Omental fat pad (tissue), 4 donors: ENCODE results near the gene SAT1. TPM values are rescaled to one million over a fixed set of nuclear protein-coding genes. Genes with fewer than 3 reads are reported as not detected.

Source experiments
- ATAC-seq: fragments of 150-250 bp; one replicate; pipeline ENCODE4 v1.9.1; 2016; ENCODE audit warnings: mild to moderate bottlenecking, moderate library complexity; ENCODE audit not compliant: low FRiP score
- DNase-seq: peaks from one replicate; pipeline ENCODE4 v3.0.0-alpha.2; 2019; ENCODE audit warnings: low spot score
- CTCF ChIP-seq, 3 donors: fragments of 450-650 bp; IDR thresholded peaks; one replicate each; pipeline ENCODE4 v1.5.1; 2016 to 2017; ENCODE audit warnings: antibody characterized with exemption in 3 of 3, mild to moderate bottlenecking in 3 of 3, moderate library complexity in 2 of 3
- total RNA-seq, 4 donors: library from RNA; depleted of rRNA; stranded (reverse); fragments of >200 nt; gene quantifications; one replicate each; pipeline ENCODE4 v1.1.0, GENCODE V29; 2016

Gene SAT1
- total RNA-seq, 4 donors from 2014 or later = 1,071 to 2,815 (median 2,155) TPM

DNA sequence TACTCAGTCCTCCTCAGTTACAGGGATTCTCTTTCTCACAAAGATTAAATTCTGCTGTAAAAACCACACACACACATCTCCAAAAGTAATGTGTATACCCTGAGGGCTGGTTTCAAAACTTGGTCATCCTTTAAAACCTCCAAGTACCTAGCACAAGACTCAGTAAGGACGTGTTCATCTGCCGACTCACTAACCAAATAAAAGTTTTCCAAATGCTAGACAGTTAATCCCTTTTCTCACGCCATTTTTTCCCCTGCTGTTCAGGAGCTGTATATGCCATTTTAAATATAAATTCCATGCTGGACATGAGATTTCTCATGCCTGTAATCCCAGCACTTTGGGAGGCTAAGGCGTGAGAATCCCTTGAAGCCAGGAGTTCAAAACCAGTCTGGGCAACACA is 3.9 kb upstream of the SAT1 start:
- DNase-seq (no peak), ATAC-seq (no peak)
- no peak for TF ChIP-seq CTCF (IDR thresholded peaks at IDR 0.05)

DNA sequence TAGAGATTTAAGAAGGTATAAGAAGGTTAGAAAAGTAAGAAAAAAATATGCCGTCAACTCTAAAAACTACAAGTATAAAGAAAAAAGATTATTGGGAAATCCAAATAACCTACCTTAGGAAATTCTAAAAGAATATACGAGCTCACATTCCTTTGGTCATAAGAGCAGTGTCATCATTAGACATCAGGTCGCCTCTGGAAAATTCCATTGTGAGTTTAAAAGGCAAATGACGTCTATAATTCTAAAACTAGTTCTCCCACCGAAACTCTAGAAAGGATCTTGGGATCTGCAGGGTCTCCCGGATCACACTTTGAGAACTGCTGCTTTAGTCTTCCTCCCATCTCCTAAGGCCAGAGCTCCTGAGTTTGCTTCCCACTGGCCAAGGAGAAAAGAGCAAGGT is 518 bp upstream of the SAT1 start:
- TF ChIP-seq CTCF (IDR thresholded peaks at IDR 0.05) = no peak
- no peak for DNase-seq
- no peak for ATAC-seq

DNA sequence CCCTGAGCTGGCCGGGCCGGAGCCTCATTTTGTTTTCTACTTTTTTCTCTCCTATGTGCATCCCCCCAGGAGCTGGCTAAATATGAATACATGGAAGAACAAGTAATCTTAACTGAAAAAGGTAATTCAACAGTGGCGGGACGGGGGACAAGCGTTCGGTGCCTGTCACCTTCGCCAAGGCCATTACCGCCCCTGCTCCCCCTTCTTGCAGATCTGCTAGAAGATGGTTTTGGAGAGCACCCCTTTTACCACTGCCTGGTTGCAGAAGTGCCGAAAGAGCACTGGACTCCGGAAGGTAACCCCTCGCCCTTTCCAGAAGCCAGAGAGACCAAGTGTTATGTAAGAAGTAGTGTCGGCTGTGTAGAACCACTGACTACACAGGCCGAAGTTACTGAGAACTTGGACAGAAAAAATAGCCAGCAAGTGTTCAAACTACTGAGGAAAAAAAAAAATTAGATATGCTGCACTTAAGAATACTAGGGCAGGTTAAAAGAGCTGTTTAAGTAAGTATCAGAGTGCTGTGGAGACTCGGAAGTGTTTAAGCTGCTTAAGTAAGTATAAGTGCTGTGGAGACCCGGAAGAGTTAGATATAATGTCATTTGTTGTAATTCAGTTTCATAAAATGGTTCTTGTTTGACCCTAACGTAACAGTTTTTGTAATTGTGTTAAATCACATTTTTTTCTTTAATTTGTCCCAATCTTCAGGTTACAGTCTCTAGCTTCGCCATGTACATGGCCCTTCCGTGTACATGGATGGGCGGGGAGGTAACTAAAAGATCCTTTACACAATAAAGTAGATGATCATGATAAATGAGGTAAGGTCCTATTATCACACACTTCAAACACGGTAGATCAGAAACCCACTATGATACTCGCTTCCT is 856 bp downstream of the SAT1 start:
- TF ChIP-seq CTCF (IDR thresholded peaks at IDR 0.05) = no peak
- DNase-seq = no peak
- ATAC-seq = no peak

DNA sequence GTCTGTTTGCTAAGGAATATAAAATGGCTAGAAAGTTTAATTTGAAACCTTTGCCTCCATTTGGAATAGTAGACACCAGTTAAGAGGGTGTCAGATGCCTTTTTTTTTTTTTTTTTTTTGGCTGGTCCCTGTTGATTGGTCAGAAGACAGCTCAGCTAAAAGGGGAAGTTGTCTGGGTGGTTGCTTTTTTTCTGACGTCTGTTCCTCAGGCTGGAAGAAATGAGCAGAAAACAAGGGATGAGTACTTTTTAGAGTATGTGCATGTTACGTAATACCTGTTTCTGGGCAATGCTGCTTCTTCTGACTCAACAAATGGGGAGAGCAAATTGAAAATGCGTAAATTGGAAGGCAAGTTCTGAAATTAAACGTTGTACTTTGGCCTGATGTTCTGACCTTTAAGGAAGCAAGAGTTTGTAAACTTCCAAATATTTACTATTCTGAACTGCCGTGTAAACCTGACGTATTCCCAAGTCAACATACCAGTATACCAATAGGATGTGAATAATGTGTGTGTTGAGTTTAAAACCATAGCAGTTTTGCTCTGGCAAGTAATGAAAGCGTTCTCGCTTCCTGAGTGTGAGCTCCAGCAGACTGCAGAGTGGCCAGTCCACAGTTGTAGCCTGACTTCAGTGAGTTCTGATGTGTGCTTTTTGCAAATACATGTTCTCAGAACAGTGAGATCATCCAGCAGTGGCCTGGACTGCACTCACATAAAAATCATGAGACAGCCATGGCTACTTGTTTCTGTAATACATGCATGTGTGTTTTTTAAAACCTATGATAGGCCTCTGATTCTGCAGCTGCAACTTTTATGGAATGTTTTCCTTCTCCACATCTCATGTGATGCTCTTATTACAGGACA is 1.7 kb downstream of the SAT1 start:
- ATAC-seq = no peak
- DNase-seq = no peak
- TF ChIP-seq CTCF (IDR thresholded peaks at IDR 0.05) = no peak

- no peak for DNase-seq
- ATAC-seq = no peak
- no peak for TF ChIP-seq CTCF (IDR thresholded peaks at IDR 0.05)
These were observed 2.6 kb downstream of the SAT1 start for GRCh38 chrX:23785580-23785979.

DNA sequence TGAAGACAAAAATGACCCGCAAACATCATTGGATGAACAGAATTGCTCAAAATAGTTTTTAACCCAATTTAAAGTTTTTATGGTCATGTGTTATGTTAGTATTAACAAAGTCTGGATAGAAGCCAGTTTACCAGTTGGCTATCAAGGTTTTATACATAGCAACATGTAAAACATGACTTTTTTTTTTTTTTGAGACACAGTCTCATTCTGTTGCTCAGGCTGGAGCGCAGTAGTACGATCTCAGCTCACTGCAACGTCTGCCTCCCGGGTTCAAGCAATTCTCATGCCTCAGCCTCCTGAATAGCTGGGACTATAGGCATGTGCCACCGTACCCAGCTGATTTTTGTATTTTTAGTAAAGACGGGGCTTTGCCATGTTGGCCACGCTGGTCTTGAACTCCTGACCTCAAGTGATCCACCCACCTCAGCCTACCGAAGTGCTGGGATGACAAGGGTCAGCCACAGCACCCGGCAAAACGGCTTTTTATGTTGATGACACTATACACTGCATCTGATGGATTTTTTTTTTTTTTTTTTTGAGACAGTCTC is 3.4 kb downstream of the SAT1 start:
- DNase-seq = no peak
- TF ChIP-seq CTCF (IDR thresholded peaks at IDR 0.05) = no peak
- peak; percentile 11 for ATAC-seq
